Measurements from ENCODE around the gene BNIP1.

DNA sequence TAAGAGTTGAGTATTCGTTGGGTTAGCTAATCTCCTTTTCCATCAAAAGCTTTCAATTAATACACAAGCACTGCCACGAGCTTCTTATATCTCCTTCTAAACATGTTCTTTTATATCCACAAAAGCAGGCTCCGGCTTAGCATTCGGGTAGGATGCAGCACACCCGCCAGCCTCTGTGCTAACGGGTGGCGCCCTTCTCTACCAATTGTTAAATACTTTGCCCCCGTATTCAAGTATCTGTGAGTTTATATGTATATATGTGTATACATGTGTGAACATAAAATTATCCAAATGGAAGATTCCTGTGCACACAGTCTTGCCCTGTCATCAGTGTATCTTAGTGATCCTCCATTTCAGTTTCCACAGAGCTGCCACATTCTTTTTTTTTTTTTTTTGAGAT lies 27.8 kb downstream of the BNIP1 start:
- no peak for TF ChIP-seq CTCF (IDR thresholded peaks at IDR 0.05)
- TF ChIP-seq POLR2AphosphoS5 (IDR thresholded peaks at IDR 0.05) = no peak
- no peak for TF ChIP-seq EP300 (IDR thresholded peaks at IDR 0.05)
